Measurements from ENCODE around the gene CDK9. TPM values are rescaled to one million over a fixed set of nuclear protein-coding genes. Genes with fewer than 3 reads are reported as not detected.
A peak's percentile ranks its signal among the peaks of the same experiment; 100 is the strongest.

Gene CDK9
- total RNA-seq, 1 donor from 2014 or later, result 96.2 TPM

DNA sequence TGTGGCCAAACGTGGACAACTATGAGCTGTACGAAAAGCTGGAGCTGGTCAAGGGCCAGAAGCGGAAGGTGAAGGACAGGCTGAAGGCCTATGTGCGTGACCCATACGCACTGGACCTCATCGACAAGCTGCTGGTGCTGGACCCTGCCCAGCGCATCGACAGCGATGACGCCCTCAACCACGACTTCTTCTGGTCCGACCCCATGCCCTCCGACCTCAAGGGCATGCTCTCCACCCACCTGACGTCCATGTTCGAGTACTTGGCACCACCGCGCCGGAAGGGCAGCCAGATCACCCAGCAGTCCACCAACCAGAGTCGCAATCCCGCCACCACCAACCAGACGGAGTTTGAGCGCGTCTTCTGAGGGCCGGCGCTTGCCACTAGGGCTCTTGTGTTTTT lies 3.3 kb downstream of the CDK9 start:
- H3K9me3 ChIP-seq, result no peaks in the 10 kb centered on the region
- no peaks in the 10 kb centered on the region for H3K27me3 ChIP-seq (ENCODE audit: low read depth)
- intact Hi-C loops (cut with DNase I), result no loop called here
- no peak overlapping the region for H3K4me3 ChIP-seq
- no peak for ATAC-seq
- H3K4me1 ChIP-seq, result peaks cover 57% of the 10 kb centered on the region
- H3K27ac ChIP-seq, result no peak overlapping the region
- peaks cover 66% of the 10 kb centered on the region for H3K36me3 ChIP-seq
- TF ChIP-seq CTCF (IDR thresholded peaks at IDR 0.05), result no peak
- no peak for DNase-seq

DNA sequence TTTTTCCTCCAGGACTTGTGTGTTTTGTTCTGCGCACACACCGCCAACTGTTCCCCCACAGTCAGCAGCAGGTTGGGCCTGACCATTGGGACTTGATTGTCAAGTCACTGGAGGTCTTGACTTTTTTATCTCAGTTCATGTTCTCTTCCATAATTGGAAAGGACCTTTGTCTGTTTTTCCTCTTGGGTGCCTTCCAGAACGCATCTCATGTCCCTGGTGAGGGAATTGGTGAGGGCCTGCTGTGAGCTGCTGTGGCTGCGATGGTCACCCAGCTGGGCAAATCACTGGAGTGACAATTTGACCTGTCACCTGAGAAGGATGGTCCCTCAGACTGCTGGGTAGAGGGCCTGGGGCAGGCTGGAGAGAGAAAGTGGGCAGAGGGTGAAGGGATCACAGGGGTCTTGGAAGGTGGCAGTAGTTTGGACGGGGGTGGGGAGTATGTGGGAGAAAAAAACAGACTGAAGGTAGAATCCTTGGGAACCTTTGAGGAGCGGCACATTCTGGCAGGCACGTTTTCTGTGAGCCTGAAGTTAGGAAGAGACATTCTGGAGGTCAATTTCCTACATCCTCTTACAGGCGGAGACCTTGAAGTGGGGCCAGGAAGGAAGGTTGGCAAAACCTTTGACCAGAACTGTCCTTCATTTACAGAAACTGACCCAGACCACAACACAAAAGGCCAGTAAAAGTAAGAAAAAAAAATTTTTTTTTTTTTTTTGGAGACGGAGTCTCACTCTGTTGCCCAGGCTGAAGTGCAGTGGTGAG lies 4.4 kb downstream of the CDK9 start:
- ATAC-seq, result no peak
- Histone ChIP-seq H3K9me3 (no peaks in the 10 kb centered on the region), H3K27ac (no peak overlapping the region), H3K27me3 (ENCODE audit: low read depth) (no peaks in the 10 kb centered on the region), H3K4me1 (peaks cover 55% of the 10 kb centered on the region), H3K36me3 (peaks cover 66% of the 10 kb centered on the region), H3K4me3 (no peak overlapping the region)
- intact Hi-C loops (cut with DNase I), result no loop called here
- DNase-seq, result no peak
- TF ChIP-seq CTCF (IDR thresholded peaks at IDR 0.05), result no peak

- peaks cover 61% of the 10 kb centered on the region for H3K4me1 ChIP-seq
- H3K27me3 ChIP-seq (ENCODE audit: low read depth), result no peaks in the 10 kb centered on the region
- intact Hi-C loops (cut with DNase I), result no loop called here
- no peak overlapping the region for H3K4me3 ChIP-seq
- TF ChIP-seq CTCF (IDR thresholded peaks at IDR 0.05), result no peak
- peaks cover 66% of the 10 kb centered on the region for H3K36me3 ChIP-seq
- ATAC-seq (no peak), DNase-seq (no peak)
- no peak overlapping the region for H3K27ac ChIP-seq
- H3K9me3 ChIP-seq, result no peaks in the 10 kb centered on the region
Observed at GRCh38 chr9:127791085-127791484, 5.3 kb downstream of the CDK9 start.

DNA sequence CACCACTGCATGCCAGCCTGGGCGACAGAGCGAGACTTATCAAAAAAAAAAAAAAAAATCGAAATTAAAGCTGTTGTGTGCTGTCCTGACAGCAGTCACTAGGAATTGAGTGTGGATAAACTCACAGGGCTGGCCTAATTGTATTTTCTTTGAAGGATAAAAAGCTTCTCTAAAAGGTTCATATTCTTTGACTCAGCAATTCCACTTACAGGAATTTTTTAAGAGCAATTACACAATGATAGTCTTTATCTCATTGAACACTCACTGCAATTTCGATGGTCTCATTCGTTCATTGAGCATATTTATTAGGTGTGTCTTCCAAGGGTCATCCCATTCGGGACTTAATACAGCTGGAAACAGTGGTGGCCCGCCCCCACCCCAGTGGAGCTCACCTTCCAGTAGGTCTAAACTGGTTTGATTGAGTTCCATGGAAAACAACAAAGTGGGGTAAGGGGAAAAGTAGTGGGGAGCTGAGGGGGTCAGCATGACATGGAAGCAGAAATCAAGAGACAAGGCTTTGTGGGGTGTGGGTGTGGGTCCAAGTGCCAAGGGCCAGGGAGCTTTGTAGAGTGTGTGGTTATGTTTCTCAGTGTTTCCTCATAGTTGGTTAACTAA lies 6.7 kb downstream of the CDK9 start:
- H3K4me3 ChIP-seq, result no peak overlapping the region
- TF ChIP-seq CTCF (IDR thresholded peaks at IDR 0.05), result no peak
- H3K36me3 ChIP-seq, result peaks cover 57% of the 10 kb centered on the region
- intact Hi-C loops (cut with DNase I), result no loop called here
- ATAC-seq (no peak), DNase-seq (no peak)
- peaks cover 62% of the 10 kb centered on the region for H3K4me1 ChIP-seq
- no peak overlapping the region for H3K27ac ChIP-seq
- no peaks in the 10 kb centered on the region for H3K27me3 ChIP-seq (ENCODE audit: low read depth)
- no peaks in the 10 kb centered on the region for H3K9me3 ChIP-seq

- Histone ChIP-seq H3K9me3 (no peaks in the 10 kb centered on the region), H3K4me1 (peaks cover 55% of the 10 kb centered on the region), H3K27ac (peak overlapping the region; percentile 61), H3K27me3 (ENCODE audit: low read depth) (no peaks in the 10 kb centered on the region), H3K36me3 (peaks cover 50% of the 10 kb centered on the region), H3K4me3 (no peak overlapping the region)
- ATAC-seq, result no peak
- no peak for DNase-seq
- TF ChIP-seq CTCF (IDR thresholded peaks at IDR 0.05), result no peak
- intact Hi-C loops (cut with DNase I), result no loop called here
Observed at GRCh38 chr9:127793093-127793708, 7.4 kb downstream of the CDK9 start.
